CD4-positive, alpha-beta T cell (primary cell): Measurements from ENCODE around the gene TMEM196. TPM values are rescaled to one million over a fixed set of nuclear protein-coding genes. Genes with fewer than 3 reads are reported as not detected.
A peak's percentile ranks its signal among the peaks of the same experiment; 100 is the strongest.

Source experiments
- ATAC-seq: fragments of 200-7000 bp; cut with Tn5 transposase; one replicate; pipeline ENCODE4 v1.10.0; 2022; ENCODE audit warnings: mild to moderate bottlenecking; ENCODE audit not compliant: poor library complexity
- CTCF ChIA-PET: fragments of 350-600 bp; sonication (Branson Sonifier 250); formaldehyde crosslinking; loops from one replicate; lab custom pipeline; 2021; ENCODE audit warnings: antibody characterized with exemption, inconsistent platforms; lab: Charles Lee
- POLR2A ChIA-PET: fragments of 350-600 bp; sonication (Branson Sonifier 250); formaldehyde crosslinking; loops from one replicate; lab custom pipeline; 2021; ENCODE audit warnings: antibody characterized with exemption, inconsistent platforms; lab: Charles Lee
- DNase-seq, 14 experiments: peaks; one replicate each; pipeline ENCODE4 v3.0.0-alpha.2; 2013 to 2020; ENCODE audit warnings: mixed read lengths in 2 of 14
- H3K27ac ChIP-seq, 2 donors: one replicate each; pipeline versions ENCODE4 v1.5.1 to v1.7.0; 2013; ENCODE audit warnings: low read length in 2 of 2, low read depth in 1 of 2, mild to moderate bottlenecking in 1 of 2
- H3K27me3 ChIP-seq, 2 experiments: 1 replicate in 1 of 2; 2 replicates in 1 of 2; pipeline versions ENCODE4 v1.6.1 to v1.7.0; 2013; ENCODE audit warnings: low read length in 2 of 2, control low read depth in 1 of 2, mild to moderate bottlenecking in 1 of 2, moderate library complexity in 1 of 2; ENCODE audit not compliant: insufficient read depth in 2 of 2, control insufficient read depth in 1 of 2
- H3K36me3 ChIP-seq: one replicate; pipeline ENCODE4 v1.6.1; 2013; ENCODE audit warnings: low read length, control low read depth; ENCODE audit not compliant: insufficient read depth
- H3K4me1 ChIP-seq: one replicate; pipeline ENCODE4 v1.6.1; 2013; ENCODE audit warnings: low read length, control low read depth; ENCODE audit not compliant: insufficient read depth
- H3K4me3 ChIP-seq: one replicate; pipeline ENCODE4 v1.5.1; 2013; ENCODE audit warnings: mild to moderate bottlenecking, low read length, moderate library complexity
- H3K9me3 ChIP-seq, 2 experiments: 1 replicate in 1 of 2; 2 replicates in 1 of 2; pipeline versions ENCODE4 v1.6.1 to v1.7.0; 2013; ENCODE audit warnings: low read length in 2 of 2, mild to moderate bottlenecking in 2 of 2, control low read depth in 1 of 2, moderate library complexity in 1 of 2; ENCODE audit not compliant: control insufficient read depth in 1 of 2, insufficient read depth in 1 of 2
- H3K27ac Mint-ChIP-seq: one replicate; pipeline ENCODE4 v1.8.0; 2020; ENCODE audit warnings: mixed read lengths
- H3K27me3 Mint-ChIP-seq: one replicate; pipeline ENCODE4 v1.8.0; 2021; ENCODE audit warnings: mixed read lengths
- H3K36me3 Mint-ChIP-seq: one replicate; pipeline ENCODE4 v1.8.0; 2021; ENCODE audit warnings: low read depth, mixed read lengths
- H3K4me1 Mint-ChIP-seq: one replicate; pipeline ENCODE4 v1.8.0; 2021; ENCODE audit warnings: low read depth, mixed read lengths
- H3K4me3 Mint-ChIP-seq: one replicate; pipeline ENCODE4 v1.8.0; 2020; ENCODE audit warnings: mild to moderate bottlenecking, mixed read lengths
- H3K9me3 Mint-ChIP-seq: one replicate; pipeline ENCODE4 v1.8.0; 2020; ENCODE audit warnings: mixed read lengths
- intact Hi-C, 2 experiments: fragments of 100-400 bp; cut with DNase I in 1 of 2; cut with micrococcal nuclease in 1 of 2; formaldehyde crosslinking; loops; one replicate each; pipeline versions ENCODE4 v1.15.1 to v1.9.0; 2023 to 2025; cut with DNase I, micrococcal nuclease
- total RNA-seq, 174 experiments: library from RNA in 2 of 174; stranded (reverse) in 2 of 174; gene quantifications; one replicate each; pipeline ENCODE4 v1.2.3 and lab custom pipeline; 2021 to 2026
- TF ChIP-seq, protein P1 (sequence below): fragments of 200-600 bp; IDR thresholded peaks from one replicate; pipeline ENCODE4 v1.8.0; 2022; ENCODE audit warnings: antibody characterized with exemption, mild to moderate bottlenecking

Gene TMEM196
- total RNA-seq, 2 experiments from 2014 or later, result not detected

DNA sequence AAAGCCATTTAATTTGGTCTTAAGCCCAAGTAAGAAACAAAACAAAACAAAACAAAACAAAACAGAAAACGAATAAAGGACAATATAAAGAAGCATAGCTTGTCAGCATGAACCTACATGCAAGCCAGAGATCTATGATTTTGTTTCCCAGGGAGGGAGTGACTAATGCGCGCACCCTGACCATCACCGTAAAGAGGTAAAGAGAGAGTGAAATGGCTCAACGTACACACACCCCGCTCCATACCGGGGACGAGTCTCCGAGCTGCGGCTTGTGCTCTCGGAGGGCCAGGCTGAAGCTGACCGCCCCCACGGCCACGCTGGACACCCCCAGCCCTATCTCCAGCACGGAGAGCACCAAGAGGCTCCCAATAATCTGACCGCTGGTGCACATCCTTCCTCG lies 1.1 kb downstream of the TMEM196 start:
- CTCF ChIA-PET, result no interaction called here

DNA sequence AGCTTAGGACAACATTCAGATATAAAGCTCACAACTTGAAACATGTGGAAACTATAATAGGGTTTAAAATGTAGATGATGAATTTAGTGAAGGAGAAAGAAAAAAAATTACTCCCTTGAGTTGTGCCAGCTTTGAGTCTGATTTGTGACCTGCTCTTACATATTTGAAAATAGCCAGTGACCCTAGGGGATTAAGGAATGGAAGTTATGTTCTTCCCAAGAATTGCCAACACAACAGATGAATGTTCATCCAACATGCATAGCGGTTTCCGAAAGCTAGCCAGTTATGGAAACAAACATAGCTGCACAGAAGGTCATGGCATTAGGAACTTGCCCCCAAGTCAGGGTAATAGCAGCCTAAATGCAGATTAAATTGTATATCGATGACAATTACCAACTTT lies 10.8 kb downstream of the TMEM196 start:
- ATAC-seq (no peak), DNase-seq (no peak)
- H3K4me1 ChIP-seq, result no peaks in the 10 kb centered on the region
- H3K27me3 ChIP-seq, result no peaks in the 10 kb centered on the region
- ChIA-PET CTCF (no interaction called here), POLR2A (no interaction called here)
- TF ChIP-seq, protein P1, sequence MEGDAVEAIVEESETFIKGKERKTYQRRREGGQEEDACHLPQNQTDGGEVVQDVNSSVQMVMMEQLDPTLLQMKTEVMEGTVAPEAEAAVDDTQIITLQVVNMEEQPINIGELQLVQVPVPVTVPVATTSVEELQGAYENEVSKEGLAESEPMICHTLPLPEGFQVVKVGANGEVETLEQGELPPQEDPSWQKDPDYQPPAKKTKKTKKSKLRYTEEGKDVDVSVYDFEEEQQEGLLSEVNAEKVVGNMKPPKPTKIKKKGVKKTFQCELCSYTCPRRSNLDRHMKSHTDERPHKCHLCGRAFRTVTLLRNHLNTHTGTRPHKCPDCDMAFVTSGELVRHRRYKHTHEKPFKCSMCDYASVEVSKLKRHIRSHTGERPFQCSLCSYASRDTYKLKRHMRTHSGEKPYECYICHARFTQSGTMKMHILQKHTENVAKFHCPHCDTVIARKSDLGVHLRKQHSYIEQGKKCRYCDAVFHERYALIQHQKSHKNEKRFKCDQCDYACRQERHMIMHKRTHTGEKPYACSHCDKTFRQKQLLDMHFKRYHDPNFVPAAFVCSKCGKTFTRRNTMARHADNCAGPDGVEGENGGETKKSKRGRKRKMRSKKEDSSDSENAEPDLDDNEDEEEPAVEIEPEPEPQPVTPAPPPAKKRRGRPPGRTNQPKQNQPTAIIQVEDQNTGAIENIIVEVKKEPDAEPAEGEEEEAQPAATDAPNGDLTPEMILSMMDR, result no peak
- no peak overlapping the region for H3K27ac ChIP-seq
- Mint-ChIP-seq H3K9me3 (no peaks in the 10 kb centered on the region), H3K27ac (no peak overlapping the region), H3K36me3 (no peaks in the 10 kb centered on the region), H3K4me1 (no peaks in the 10 kb centered on the region), H3K27me3 (peaks cover 5% of the 10 kb centered on the region), H3K4me3 (no peak overlapping the region)
- intact Hi-C loops, result no loop called here
- no peak overlapping the region for H3K4me3 ChIP-seq
- H3K9me3 ChIP-seq, result no peaks in the 10 kb centered on the region
- H3K36me3 ChIP-seq, result no peaks in the 10 kb centered on the region

More for the DNA sequence above, 1.1 kb downstream of the TMEM196 start:
- peaks cover 25 to 41% of the 10 kb centered on the region in 2 experiments for H3K27me3 ChIP-seq
- DNase-seq (no peak), ATAC-seq (no peak)
- peaks cover 14% of the 10 kb centered on the region for H3K4me1 ChIP-seq
- intact Hi-C loops, result no loop called here
- Mint-ChIP-seq H3K27ac (no peak overlapping the region), H3K4me1 (peaks cover 19% of the 10 kb centered on the region), H3K4me3 (no peak overlapping the region), H3K36me3 (no peaks in the 10 kb centered on the region), H3K27me3 (peaks cover 65% of the 10 kb centered on the region), H3K9me3 (no peaks in the 10 kb centered on the region)
- peaks cover 0 to 12% of the 10 kb centered on the region in 2 experiments for H3K9me3 ChIP-seq
- no peaks in the 10 kb centered on the region for H3K36me3 ChIP-seq
- POLR2A ChIA-PET, result no interaction called here
- H3K27ac ChIP-seq, result no peak overlapping the region
- no peak overlapping the region for H3K4me3 ChIP-seq
- TF ChIP-seq, protein P1, result no peak

DNA sequence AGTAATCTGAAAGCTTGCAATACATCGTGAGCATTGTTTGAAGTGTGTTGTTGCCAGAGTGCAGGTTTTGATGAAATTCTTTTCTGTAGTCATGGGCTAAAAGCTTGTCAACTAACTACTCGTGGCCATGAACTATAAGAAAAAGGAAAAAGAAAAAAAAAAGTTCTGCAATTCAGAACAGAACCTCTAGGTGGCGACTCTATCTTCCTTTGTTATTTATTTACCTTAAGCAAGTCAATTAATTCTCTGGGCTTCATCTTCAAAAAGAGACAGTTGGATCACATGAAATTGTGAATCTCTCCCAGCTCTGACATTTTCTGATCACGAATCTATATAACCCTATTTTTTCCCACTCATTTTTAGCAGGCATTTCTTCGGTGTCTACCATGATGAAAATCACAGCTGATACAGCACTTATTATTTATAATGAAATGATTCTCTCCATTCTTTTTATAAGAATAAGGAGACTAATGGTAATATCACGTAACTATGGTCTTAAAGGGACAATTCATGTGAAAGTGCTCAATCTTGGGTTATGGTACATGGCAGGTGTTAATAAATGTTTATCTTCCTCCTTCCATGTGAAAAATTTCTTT lies 18.8 kb downstream of the TMEM196 start:
- Mint-ChIP-seq H3K9me3 (no peaks in the 10 kb centered on the region), H3K36me3 (no peaks in the 10 kb centered on the region), H3K27ac (no peak overlapping the region), H3K4me1 (no peaks in the 10 kb centered on the region), H3K27me3 (peaks cover 9% of the 10 kb centered on the region), H3K4me3 (no peak overlapping the region)
- Histone ChIP-seq H3K4me1 (no peaks in the 10 kb centered on the region), H3K36me3 (no peaks in the 10 kb centered on the region), H3K9me3 (no peaks in the 10 kb centered on the region), H3K4me3 (no peak overlapping the region), H3K27ac (no peak overlapping the region), H3K27me3 (no peaks in the 10 kb centered on the region)
- TF ChIP-seq, protein P1, result peak; percentile 82
- POLR2A ChIA-PET, result no interaction called here
- CTCF ChIA-PET, result interaction anchor here (0.7 to 1.2 kb wide), 3 partner anchors 10 to 45 kb away, joined by 3 to 5 read pairs (median 4); no protein-coding TSS in a partner anchor
- intact Hi-C loops, result no loop called here
- ATAC-seq, result no peak
- peak in 3 of 14 experiments; percentile 21 to 49 (median 44) for DNase-seq
